Gastroesophageal sphincter (tissue), 3 donors: ENCODE results near the gene NEU1.
"Not testable (repeated sequence)": the region's sequence is repeated elsewhere in the genome, so short reads cannot be mapped to it uniquely, and the experiment has no call there.

ENCODE experiments used
- CTCF ChIP-seq, 4 experiments: fragments of 200-600 bp in 2 of 4; fragments of 450-650 bp in 2 of 4; sonication (generic) in 1 of 4; IDR thresholded peaks; one replicate each; pipeline ENCODE4 v1.5.1; 2017 to 2019; ENCODE audit warnings: antibody characterized with exemption in 4 of 4, mild to moderate bottlenecking in 2 of 4, moderate library complexity in 2 of 4
- EP300 ChIP-seq: sonication (generic); formaldehyde crosslinking; IDR thresholded peaks from one replicate; pipeline ENCODE4 v1.6.1; 2017; ENCODE audit warnings: antibody characterized with exemption, mild to moderate bottlenecking
- POLR2A ChIP-seq, 2 donors: fragments of 450-650 bp; IDR thresholded peaks; one replicate each; pipeline ENCODE4 v1.6.1; 2017; ENCODE audit warnings: antibody characterized with exemption in 2 of 2, mild to moderate bottlenecking in 2 of 2, moderate library complexity in 1 of 2
- POLR2AphosphoS5 ChIP-seq: sonication (generic); formaldehyde crosslinking; IDR thresholded peaks from one replicate; pipeline ENCODE4 v1.6.1; 2017; ENCODE audit warnings: antibody characterized with exemption

GRCh38 chr6:31817929-31818511 lies 44.6 kb downstream of the NEU1 start:
- not testable (repeated sequence) for TF ChIP-seq CTCF (IDR thresholded peaks at IDR 0.05); POLR2A (IDR thresholded peaks at IDR 0.05); POLR2AphosphoS5; EP300
